Amniotic stem cell (primary cell): Measurements from ENCODE around the gene SLFN14.
"Not testable (repeated sequence)": the region's sequence is repeated elsewhere in the genome, so short reads cannot be mapped to it uniquely, and the experiment has no call there.

Source experiments
- DNase-seq: peaks from one replicate; lab custom pipeline; 2025; lab: John Stamatoyannopoulos, UW

SLFN14 gene

DNA sequence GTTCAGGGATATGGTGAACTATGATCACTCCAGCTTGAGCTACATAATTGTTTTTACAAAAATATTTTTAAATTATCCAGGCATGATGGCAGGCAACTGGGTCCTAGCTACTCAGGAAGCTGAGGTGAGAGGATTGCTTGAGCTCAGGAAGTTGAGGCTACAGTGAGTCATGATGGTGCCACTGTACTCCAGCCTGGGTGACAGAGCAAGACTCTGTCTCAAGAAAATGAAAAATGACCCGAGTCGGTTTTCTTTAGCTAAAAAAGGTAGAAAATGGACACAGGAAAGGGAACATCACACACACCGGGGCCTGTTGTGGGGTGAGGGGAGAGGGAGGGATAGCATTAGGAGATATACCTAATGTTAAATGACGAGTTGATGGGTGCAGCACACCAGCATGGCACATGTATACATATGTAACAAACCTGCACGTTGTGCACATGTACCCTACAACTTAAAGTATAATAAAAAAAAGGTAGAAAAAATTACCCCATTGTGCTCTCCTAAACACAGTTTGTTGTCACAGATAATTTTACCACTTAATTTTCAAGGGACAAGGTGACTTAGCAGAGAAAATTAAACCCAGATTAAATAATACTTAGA lies 38.9 kb downstream of the SLFN14 start:
- DNase-seq, result not testable (repeated sequence)

DNA sequence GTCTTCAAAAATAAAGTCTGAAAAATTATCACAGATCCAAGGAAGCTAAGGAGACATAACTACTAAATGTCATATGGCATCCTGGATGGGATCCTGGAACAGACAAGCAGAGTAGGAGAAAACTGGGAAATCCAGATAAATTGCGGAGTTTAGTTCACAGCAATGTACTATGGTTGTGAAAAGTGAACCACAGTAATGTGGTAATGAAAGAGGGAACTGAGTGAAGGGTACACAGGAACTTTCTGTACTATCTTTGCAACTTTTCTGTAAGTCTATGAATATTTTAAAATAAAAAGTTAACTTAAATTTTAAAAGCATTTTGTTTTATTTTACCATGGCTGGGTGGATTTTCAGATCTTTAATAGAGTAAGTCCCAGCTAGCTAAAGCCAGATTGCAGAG lies 39.5 kb downstream of the SLFN14 start:
- DNase-seq, result no peak

- no peak for DNase-seq
Observed at GRCh38 chr17:35519906-35520442, 40.6 kb downstream of the SLFN14 start.

- no peak for DNase-seq
Observed at GRCh38 chr17:35519439-35519838, 41.2 kb downstream of the SLFN14 start.

GRCh38 chr17:35518431-35518830 lies 42.2 kb downstream of the SLFN14 start:
- not testable (repeated sequence) for DNase-seq

- no peak for DNase-seq
Observed at GRCh38 chr17:35515027-35515426, 45.6 kb downstream of the SLFN14 start.

- no peak for DNase-seq
Observed at GRCh38 chr17:35514564-35514963, 46.1 kb downstream of the SLFN14 start.
